PC-3 (cell line): ENCODE measurements around the gene RBKS. TPM values are rescaled to one million over a fixed set of nuclear protein-coding genes. Genes with fewer than 3 reads are reported as not detected.

Experiments used
- ATAC-seq: fragments of 200-7000 bp; cut with Tn5 transposase; 2 replicates; pipeline ENCODE4 v1.9.1; 2020; ENCODE audit warnings: mild to moderate bottlenecking, moderate library complexity
- BruUV-seq: library from RNA; stranded (reverse); fragments of 400-500 nt; replicated peaks from 2 replicates; lab custom pipeline; 2021; lab: Mats Ljungman, UMichigan
- CTCF ChIA-PET: fragments of 300-600 bp; sonication (Branson Sonifier 250); formaldehyde crosslinking; loops from one replicate; lab custom pipeline; 2022; ENCODE audit warnings: antibody characterized with exemption; lab: Charles Lee
- POLR2A ChIA-PET: fragments of 300-600 bp; sonication (Branson Sonifier 250); formaldehyde crosslinking; loops from one replicate; lab custom pipeline; 2022; ENCODE audit warnings: antibody characterized with exemption; ENCODE audit not compliant: unreplicated experiment; lab: Charles Lee
- DNase-seq: peaks from one replicate; pipeline ENCODE4 v3.0.0-alpha.2; 2015
- H2AFZ ChIP-seq: fragments of 300-600 bp; sonication (generic); 2 replicates; pipeline ENCODE4 v1.6.0; 2016; ENCODE audit warnings: antibody characterized with exemption, low read length
- H3F3A ChIP-seq: fragments of 300-600 bp; sonication (generic); one replicate; pipeline ENCODE4 v1.6.0; 2017; ENCODE audit warnings: antibody characterized with exemption, low read length, control low read depth, mild to moderate bottlenecking; ENCODE audit not compliant: unreplicated experiment
- H3K27ac ChIP-seq: fragments of 300-600 bp; sonication (generic); 2 replicates; pipeline ENCODE4 v1.5.1; 2016; ENCODE audit warnings: mild to moderate bottlenecking, low read length
- H3K27me3 ChIP-seq: fragments of 300-600 bp; sonication (generic); 2 replicates; pipeline ENCODE4 v1.6.1; 2016; ENCODE audit warnings: low read length, mixed read lengths
- H3K36me3 ChIP-seq: fragments of 300-600 bp; sonication (generic); 2 replicates; pipeline ENCODE4 v1.6.1; 2016; ENCODE audit warnings: low read depth, mixed run types, low read length, mixed read lengths
- H3K4me1 ChIP-seq: fragments of 300-600 bp; sonication (generic); 2 replicates; pipeline ENCODE4 v1.5.1; 2016; ENCODE audit warnings: low read length; ENCODE audit not compliant: insufficient read depth
- H3K4me2 ChIP-seq: fragments of 300-600 bp; sonication (generic); 2 replicates; pipeline ENCODE4 v1.6.0; 2016; ENCODE audit warnings: low read length
- H3K4me3 ChIP-seq: fragments of 300-600 bp; sonication (generic); 2 replicates; pipeline ENCODE4 v1.5.1; 2016; ENCODE audit warnings: mild to moderate bottlenecking, low read length, mixed read lengths
- H3K79me2 ChIP-seq: fragments of 300-600 bp; sonication (generic); 2 replicates; pipeline ENCODE4 v1.6.1; 2017; ENCODE audit warnings: low read length, mixed read lengths
- H3K9ac ChIP-seq: fragments of 300-600 bp; sonication (generic); 2 replicates; pipeline ENCODE4 v1.6.0; 2016; ENCODE audit warnings: mild to moderate bottlenecking, low read length
- H3K9me2 ChIP-seq: fragments of 300-600 bp; sonication (generic); replicated peaks from 2 replicates; pipeline ENCODE4 v1.6.1; 2016; ENCODE audit warnings: mixed run types, low read length, mixed read lengths
- H3K9me3 ChIP-seq: fragments of 300-600 bp; sonication (generic); 2 replicates; pipeline ENCODE4 v1.6.1; 2016; ENCODE audit warnings: low read length, mixed read lengths
- H4K20me1 ChIP-seq: fragments of 300-600 bp; sonication (generic); 2 replicates; pipeline ENCODE4 v1.6.1; 2016; ENCODE audit warnings: low read length, mixed read lengths
- EZH2 ChIP-seq: fragments of 300-600 bp; sonication (generic); IDR thresholded peaks from one replicate; pipeline ENCODE4 v1.6.1; 2017; ENCODE audit warnings: antibody characterized with exemption, mild to moderate bottlenecking, low read length; ENCODE audit not compliant: unreplicated experiment
- EZH2phosphoT487 ChIP-seq: fragments of 300-600 bp; sonication (generic); IDR thresholded peaks from 2 replicates; pipeline ENCODE4 v1.6.1; 2018; ENCODE audit warnings: mild to moderate bottlenecking, antibody characterized with exemption, low read length, borderline replicate concordance
- intact Hi-C: fragments of 100-400 bp; cut with micrococcal nuclease; formaldehyde crosslinking; loops from 2 replicates; pipeline ENCODE4 v1.9.0; 2023
- total RNA-seq: library from RNA; depleted of rRNA; stranded (reverse); fragments of >200 nt; gene quantifications from 2 replicates; pipeline ENCODE4 v1.2.3, GENCODE V29; 2014
- TF ChIP-seq, protein P1 (sequence below): fragments of 300-600 bp; sonication (generic); conservative IDR thresholded peaks from 2 replicates; pipeline ENCODE4 v1.5.1; 2017; ENCODE audit warnings: antibody characterized with exemption, low read depth, mild to moderate bottlenecking, low read length

RBKS gene
- total RNA-seq, 1 experiment from 2014 or later = 1.8 TPM

DNA sequence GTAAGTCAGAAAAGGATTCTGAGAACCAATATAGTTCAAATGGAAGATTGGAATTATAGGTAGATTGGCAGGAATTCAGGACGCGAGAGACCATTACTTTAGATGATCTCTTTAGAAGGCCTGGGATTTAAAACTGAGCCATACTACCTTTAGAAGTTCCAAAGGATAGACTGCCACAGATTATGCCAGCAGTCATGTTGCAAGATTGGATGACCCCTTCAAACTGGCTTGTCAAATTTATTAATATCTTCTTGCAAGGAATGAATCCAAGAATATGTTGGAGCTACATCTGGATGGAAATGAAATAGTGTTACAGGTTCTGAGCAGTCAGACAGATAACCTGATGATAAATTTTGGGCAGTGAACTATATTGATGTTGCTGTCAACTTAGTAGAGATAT is 22.3 kb upstream of the RBKS start:
- BruUV-seq = no TSS peak
- H3K9me3 ChIP-seq = no peaks in the 10 kb centered on the region
- no peak overlapping the region for H3K4me2 ChIP-seq

DNA sequence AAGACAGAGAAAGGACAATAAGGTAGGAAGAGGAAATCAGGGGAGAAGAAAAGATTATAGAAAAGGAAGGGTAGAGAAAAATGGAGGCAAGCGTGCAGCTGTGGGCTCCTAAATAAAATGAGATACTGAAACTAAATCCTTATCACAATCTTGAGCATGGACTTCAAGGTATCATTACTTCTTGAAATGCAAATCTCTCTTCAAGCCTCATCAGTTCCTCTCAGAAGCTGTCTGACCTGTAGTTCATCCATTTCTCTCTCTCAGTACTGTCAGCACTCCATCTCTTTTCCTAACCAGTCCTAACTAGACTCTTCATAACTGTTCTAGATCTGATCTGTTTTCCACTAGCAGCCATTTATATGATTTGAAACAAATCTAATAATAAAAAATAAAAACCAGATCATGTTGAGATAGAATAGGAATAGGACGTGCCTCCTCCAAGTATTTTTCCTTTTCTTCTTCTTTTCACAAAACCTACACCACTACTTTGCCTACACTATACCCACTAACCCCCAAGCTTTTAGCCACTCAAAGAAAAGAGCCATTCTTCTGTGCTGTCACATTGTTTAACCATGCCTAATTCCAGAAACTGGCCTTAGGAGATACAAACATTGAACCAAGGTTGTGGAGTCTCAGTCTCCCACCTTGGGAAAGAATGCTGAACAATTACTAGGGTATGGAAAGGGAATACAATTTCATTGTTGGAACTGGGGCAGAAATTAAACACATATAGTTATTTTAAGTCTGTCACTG is 21.4 kb upstream of the RBKS start:
- intact Hi-C loops = no loop called here
- no peaks in the 10 kb centered on the region for H3K79me2 ChIP-seq
- TF ChIP-seq, protein P1, sequence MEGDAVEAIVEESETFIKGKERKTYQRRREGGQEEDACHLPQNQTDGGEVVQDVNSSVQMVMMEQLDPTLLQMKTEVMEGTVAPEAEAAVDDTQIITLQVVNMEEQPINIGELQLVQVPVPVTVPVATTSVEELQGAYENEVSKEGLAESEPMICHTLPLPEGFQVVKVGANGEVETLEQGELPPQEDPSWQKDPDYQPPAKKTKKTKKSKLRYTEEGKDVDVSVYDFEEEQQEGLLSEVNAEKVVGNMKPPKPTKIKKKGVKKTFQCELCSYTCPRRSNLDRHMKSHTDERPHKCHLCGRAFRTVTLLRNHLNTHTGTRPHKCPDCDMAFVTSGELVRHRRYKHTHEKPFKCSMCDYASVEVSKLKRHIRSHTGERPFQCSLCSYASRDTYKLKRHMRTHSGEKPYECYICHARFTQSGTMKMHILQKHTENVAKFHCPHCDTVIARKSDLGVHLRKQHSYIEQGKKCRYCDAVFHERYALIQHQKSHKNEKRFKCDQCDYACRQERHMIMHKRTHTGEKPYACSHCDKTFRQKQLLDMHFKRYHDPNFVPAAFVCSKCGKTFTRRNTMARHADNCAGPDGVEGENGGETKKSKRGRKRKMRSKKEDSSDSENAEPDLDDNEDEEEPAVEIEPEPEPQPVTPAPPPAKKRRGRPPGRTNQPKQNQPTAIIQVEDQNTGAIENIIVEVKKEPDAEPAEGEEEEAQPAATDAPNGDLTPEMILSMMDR = no peak
- no peak for TF ChIP-seq EZH2phosphoT487
- TF ChIP-seq EZH2 = no peak
- no peak for ATAC-seq
- H4K20me1 ChIP-seq = no peaks in the 10 kb centered on the region
- H3K9me2 ChIP-seq = no peaks in the 10 kb centered on the region
- no peaks in the 10 kb centered on the region for H3F3A ChIP-seq
- no peaks in the 10 kb centered on the region for H3K36me3 ChIP-seq
- no peaks in the 10 kb centered on the region for H3K9me3 ChIP-seq
- peaks cover 11% of the 10 kb centered on the region; the same call in 1 of the 2 replicates for H3K4me1 ChIP-seq
- H3K4me2 ChIP-seq = no peak overlapping the region
- H3K9ac ChIP-seq = no peak overlapping the region
- H3K27ac ChIP-seq = no peak overlapping the region
- POLR2A ChIA-PET = no interaction called here
- H2AFZ ChIP-seq = no peak overlapping the region
- no peak overlapping the region for H3K4me3 ChIP-seq
- no TSS peak for BruUV-seq
- no peak for DNase-seq
- CTCF ChIA-PET = no interaction called here
- no peaks in the 10 kb centered on the region for H3K27me3 ChIP-seq

More for the DNA sequence above, 22.3 kb upstream of the RBKS start:
- H3K4me1 ChIP-seq = peaks cover 12% of the 10 kb centered on the region; the same call in 1 of the 2 replicates
- no peak for DNase-seq
- H3K36me3 ChIP-seq = no peaks in the 10 kb centered on the region
- ChIA-PET CTCF (no interaction called here), POLR2A (no interaction called here)
- no peaks in the 10 kb centered on the region for H3K27me3 ChIP-seq
- H2AFZ ChIP-seq = no peak overlapping the region
- H3K9ac ChIP-seq = no peak overlapping the region
- intact Hi-C loops = no loop called here
- ATAC-seq = no peak
- no peaks in the 10 kb centered on the region for H3F3A ChIP-seq
- TF ChIP-seq EZH2 (no peak), EZH2phosphoT487 (no peak)
- TF ChIP-seq, protein P1 = no peak
- H3K27ac ChIP-seq = no peak overlapping the region
- H3K9me2 ChIP-seq = no peaks in the 10 kb centered on the region
- no peaks in the 10 kb centered on the region for H3K79me2 ChIP-seq
- H3K4me3 ChIP-seq = no peak overlapping the region
- no peaks in the 10 kb centered on the region for H4K20me1 ChIP-seq

DNA sequence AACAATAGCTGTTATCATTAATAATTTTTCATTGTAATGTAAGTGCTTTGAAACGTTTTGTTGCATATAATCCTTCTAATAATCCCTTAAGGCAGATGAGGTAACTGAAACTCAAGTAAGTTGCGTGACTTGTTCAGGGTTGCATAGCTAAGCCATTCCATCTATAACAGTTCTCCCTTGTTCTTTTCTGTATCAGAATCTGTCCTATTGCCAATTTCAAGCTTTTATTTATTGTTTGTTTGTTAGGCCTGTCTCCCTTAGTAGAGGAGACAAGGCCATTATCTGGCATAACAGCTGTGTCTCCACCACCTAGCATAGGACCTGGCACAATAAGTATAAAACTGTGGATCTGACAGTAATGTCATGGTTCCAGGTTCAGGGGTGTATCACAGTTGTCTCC is 19.7 kb upstream of the RBKS start:
- Histone ChIP-seq H2AFZ (no peak overlapping the region), H3K4me2 (no peak overlapping the region), H3K79me2 (no peaks in the 10 kb centered on the region), H3K9me2 (no peaks in the 10 kb centered on the region), H4K20me1 (no peaks in the 10 kb centered on the region), H3K9me3 (no peaks in the 10 kb centered on the region), H3F3A (no peaks in the 10 kb centered on the region), H3K9ac (no peak overlapping the region), H3K4me1 (no peaks in the 10 kb centered on the region), H3K4me3 (no peak overlapping the region), H3K27ac (no peak overlapping the region), H3K27me3 (no peaks in the 10 kb centered on the region), H3K36me3 (no peaks in the 10 kb centered on the region)
- TF ChIP-seq EZH2phosphoT487 (no peak), EZH2 (no peak)
- TF ChIP-seq, protein P1 = no peak
- ATAC-seq = no peak
- POLR2A ChIA-PET = no interaction called here
- BruUV-seq = no TSS peak
- intact Hi-C loops = no loop called here
- no peak for DNase-seq
- CTCF ChIA-PET = no interaction called here
